SK-N-SH (cell line): ENCODE results near the gene PEX14. TPM values are rescaled to one million over a fixed set of nuclear protein-coding genes. Genes with fewer than 3 reads are reported as not detected.

ENCODE experiments used
- CTCF ChIA-PET: fragments of 300-600, 350-600 bp; formaldehyde crosslinking; extraction: SDS; loops from one replicate; lab custom pipeline; 2021; lab: Yijun Ruan, JAX
- POLR2A ChIA-PET: fragments of 350-600 bp; sonication (Branson Sonifier 250); formaldehyde crosslinking; extraction: SDS; loops from one replicate; lab custom pipeline; 2020; ENCODE audit warnings: antibody characterized with exemption, inconsistent platforms; lab: Yijun Ruan, JAX
- DNase-seq: peaks from one replicate; pipeline ENCODE4 v3.0.0; 2012
- H2AFZ ChIP-seq: fragments of 200-600 bp; sonication (generic); 2 replicates; pipeline ENCODE4 v1.8.1; 2016; ENCODE audit warnings: antibody characterized with exemption, mild to moderate bottlenecking, low read depth
- H3F3A ChIP-seq: fragments of 200-600 bp; sonication (generic); replicated peaks from 2 replicates; pipeline ENCODE3; 2016; ENCODE audit warnings: antibody characterized with exemption, mild to moderate bottlenecking; ENCODE audit not compliant: insufficient read depth
- H3K27ac ChIP-seq, 2 experiments: fragments of 200-500 bp in 1 of 2; fragments of 200-600 bp in 1 of 2; sonication (Bioruptor generic) in 1 of 2; sonication (generic), shearing (Covaris generic) in 1 of 2; 2 replicates each; pipeline versions ENCODE4 v1.5.1 to v1.6.1; 2014 to 2016; ENCODE audit warnings: low read depth in 2 of 2, inconsistent platforms in 1 of 2, low read length in 1 of 2, mild to moderate bottlenecking in 1 of 2, mixed read lengths in 1 of 2
- H3K27me3 ChIP-seq: fragments of 200-600 bp; sonication (generic), shearing (Covaris generic); 2 replicates; pipeline ENCODE4 v1.6.1; 2016; ENCODE audit warnings: mixed run types; ENCODE audit not compliant: insufficient read depth
- H3K36me3 ChIP-seq, 2 experiments: fragments of 200-500 bp in 1 of 2; fragments of 200-600 bp in 1 of 2; sonication (Bioruptor generic) in 1 of 2; sonication (generic) in 1 of 2; replicated peaks in 1 of 2; 2 replicates each; pipeline versions ENCODE3 to v1.5.1; 2014 to 2016; ENCODE audit warnings: low read length in 1 of 2, mild to moderate bottlenecking in 1 of 2; ENCODE audit not compliant: insufficient read depth in 2 of 2, control insufficient read depth in 1 of 2
- H3K4me1 ChIP-seq, 2 experiments: fragments of 200-500 bp in 1 of 2; fragments of 200-600 bp in 1 of 2; sonication (Bioruptor generic) in 1 of 2; sonication (generic), shearing (Covaris generic) in 1 of 2; 2 replicates each; pipeline versions ENCODE4 v1.5.1 to v1.6.1; 2014 to 2016; ENCODE audit warnings: low read depth in 1 of 2, low read length in 1 of 2, mixed run types in 1 of 2; ENCODE audit not compliant: insufficient read depth in 2 of 2, control insufficient read depth in 1 of 2
- H3K4me2 ChIP-seq: fragments of 200-600 bp; sonication (generic), shearing (Covaris generic); 2 replicates; pipeline ENCODE4 v1.6.1; 2017; ENCODE audit warnings: mixed run types
- H3K4me3 ChIP-seq, 2 experiments: fragments of 200-500 bp in 1 of 2; fragments of 200-600 bp in 1 of 2; sonication (Bioruptor generic) in 1 of 2; sonication (generic), shearing (Covaris generic) in 1 of 2; 2 replicates each; pipeline versions ENCODE4 v1.5.1 to v1.8.1; 2014 to 2016; ENCODE audit warnings: low read depth in 2 of 2, inconsistent platforms in 1 of 2, low read length in 1 of 2, mild to moderate bottlenecking in 1 of 2, mixed read lengths in 1 of 2, moderate library complexity in 1 of 2
- H3K79me2 ChIP-seq: fragments of 200-600 bp; sonication (generic); 2 replicates; pipeline ENCODE4 v1.8.1; 2017; ENCODE audit warnings: mild to moderate bottlenecking; ENCODE audit not compliant: insufficient read depth
- H3K9ac ChIP-seq: fragments of 200-600 bp; sonication (generic); 2 replicates; pipeline ENCODE4 v1.6.1; 2017; ENCODE audit warnings: mixed run types
- H3K9me2 ChIP-seq: fragments of 200-600 bp; sonication (generic); 2 replicates; pipeline ENCODE4 v1.6.1; 2017; ENCODE audit warnings: mixed run types
- H3K9me3 ChIP-seq: fragments of 200-600 bp; sonication (generic); 2 replicates; pipeline ENCODE4 v1.6.1; 2017; ENCODE audit warnings: mixed run types, mild to moderate bottlenecking, moderate library complexity
- H4K20me1 ChIP-seq: fragments of 200-600 bp; sonication (generic); 2 replicates; pipeline ENCODE4 v1.6.1; 2017; ENCODE audit warnings: mild to moderate bottlenecking, mixed run types; ENCODE audit not compliant: insufficient read depth
- EP300 ChIP-seq, 2 experiments: IDR thresholded peaks; 2 replicates each; pipeline versions ENCODE4 v1.4.0 to v1.6.1; 2012; ENCODE audit warnings: borderline replicate concordance in 1 of 2, low read depth in 1 of 2, low read length in 1 of 2
- GABPA ChIP-seq: IDR thresholded peaks from 2 replicates; pipeline ENCODE4 v1.4.0; 2012; ENCODE audit warnings: low read depth, mild to moderate bottlenecking
- NFIC ChIP-seq: IDR thresholded peaks from 2 replicates; pipeline ENCODE4 v1.4.0; 2012; ENCODE audit warnings: borderline replicate concordance
- POLR2AphosphoS5 ChIP-seq: IDR thresholded peaks from 2 replicates; pipeline ENCODE4 v1.6.1; 2012; ENCODE audit warnings: low read depth, low read length
- TCF12 ChIP-seq: IDR thresholded peaks from 2 replicates; pipeline ENCODE4 v1.4.0; 2012
- TEAD4 ChIP-seq: IDR thresholded peaks from 2 replicates; pipeline ENCODE4 v1.4.0; 2012; ENCODE audit warnings: mild to moderate bottlenecking, borderline replicate concordance; ENCODE audit not compliant: insufficient read depth
- YY1 ChIP-seq: IDR thresholded peaks from 2 replicates; pipeline ENCODE4 v1.4.0; 2012; ENCODE audit warnings: low read depth, mild to moderate bottlenecking
- WGBS: methylation state at CpG from one replicate; pipeline ENCODE4 v1.1.6; 2017; ENCODE audit warnings: low lambda C conversion rate; 5-methylcytosine and 5-hydroxymethylcytosine counted together
- polyA plus RNA-seq, 3 experiments: library from polyadenylated mRNA; depleted of rRNA; stranded (reverse); fragments of >200 nt; gene quantifications; 2 replicates each; pipeline ENCODE4 v1.2.3, GENCODE V29; 2012
- TF ChIP-seq, protein P1 (sequence below): IDR thresholded peaks from 2 replicates; pipeline ENCODE4 v1.6.1; 2012; ENCODE audit warnings: mild to moderate bottlenecking, low read depth, low read length, moderate library complexity
- TF ChIP-seq, protein P2 (sequence below): IDR thresholded peaks from 2 replicates; pipeline ENCODE4 v1.4.0; 2012; ENCODE audit warnings: low read depth
- TF ChIP-seq, protein P3 (sequence below): fragments of 150-350 bp; IDR thresholded peaks from 2 replicates; pipeline ENCODE4 v1.6.1; 2017; ENCODE audit warnings: antibody characterized with exemption, low read length, low read depth, borderline replicate concordance
- TF ChIP-seq, protein P4 (sequence below): fragments of 200-600 bp; sonication (generic); IDR thresholded peaks from 2 replicates; pipeline ENCODE4 v1.6.1; 2017; ENCODE audit warnings: antibody characterized with exemption, mild to moderate bottlenecking, moderate library complexity
- TF ChIP-seq, protein P5 (sequence below): fragments of 150-350 bp; IDR thresholded peaks from 2 replicates; pipeline ENCODE4 v1.6.1; 2016; ENCODE audit warnings: mild to moderate bottlenecking, low read depth, low read length

Gene PEX14
- polyA plus RNA-seq, 1 of the 3 experiments (the other 2 are of a cell fraction) = 36.2 TPM

DNA sequence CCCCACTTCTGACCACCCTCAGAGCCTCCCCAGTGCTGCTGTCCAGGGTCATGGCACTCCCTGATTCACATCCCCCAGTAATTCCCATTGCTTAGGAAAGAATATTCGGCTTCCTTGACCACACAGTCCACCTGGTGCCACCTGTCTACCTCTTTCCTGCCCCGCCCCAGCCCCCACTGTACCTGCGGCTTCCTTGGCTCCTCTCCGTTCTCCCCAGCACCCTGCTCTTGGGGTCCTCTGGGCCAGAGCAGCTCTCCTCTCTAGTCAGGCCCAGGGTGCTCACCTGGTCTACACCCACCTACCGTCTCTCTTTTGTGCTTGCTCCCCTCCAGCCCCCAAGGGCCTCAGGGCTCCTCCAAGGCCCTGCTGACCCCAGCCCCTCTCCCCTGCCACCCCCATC lies 142.6 kb downstream of the PEX14 start (continued):
- TF ChIP-seq, protein P1, sequence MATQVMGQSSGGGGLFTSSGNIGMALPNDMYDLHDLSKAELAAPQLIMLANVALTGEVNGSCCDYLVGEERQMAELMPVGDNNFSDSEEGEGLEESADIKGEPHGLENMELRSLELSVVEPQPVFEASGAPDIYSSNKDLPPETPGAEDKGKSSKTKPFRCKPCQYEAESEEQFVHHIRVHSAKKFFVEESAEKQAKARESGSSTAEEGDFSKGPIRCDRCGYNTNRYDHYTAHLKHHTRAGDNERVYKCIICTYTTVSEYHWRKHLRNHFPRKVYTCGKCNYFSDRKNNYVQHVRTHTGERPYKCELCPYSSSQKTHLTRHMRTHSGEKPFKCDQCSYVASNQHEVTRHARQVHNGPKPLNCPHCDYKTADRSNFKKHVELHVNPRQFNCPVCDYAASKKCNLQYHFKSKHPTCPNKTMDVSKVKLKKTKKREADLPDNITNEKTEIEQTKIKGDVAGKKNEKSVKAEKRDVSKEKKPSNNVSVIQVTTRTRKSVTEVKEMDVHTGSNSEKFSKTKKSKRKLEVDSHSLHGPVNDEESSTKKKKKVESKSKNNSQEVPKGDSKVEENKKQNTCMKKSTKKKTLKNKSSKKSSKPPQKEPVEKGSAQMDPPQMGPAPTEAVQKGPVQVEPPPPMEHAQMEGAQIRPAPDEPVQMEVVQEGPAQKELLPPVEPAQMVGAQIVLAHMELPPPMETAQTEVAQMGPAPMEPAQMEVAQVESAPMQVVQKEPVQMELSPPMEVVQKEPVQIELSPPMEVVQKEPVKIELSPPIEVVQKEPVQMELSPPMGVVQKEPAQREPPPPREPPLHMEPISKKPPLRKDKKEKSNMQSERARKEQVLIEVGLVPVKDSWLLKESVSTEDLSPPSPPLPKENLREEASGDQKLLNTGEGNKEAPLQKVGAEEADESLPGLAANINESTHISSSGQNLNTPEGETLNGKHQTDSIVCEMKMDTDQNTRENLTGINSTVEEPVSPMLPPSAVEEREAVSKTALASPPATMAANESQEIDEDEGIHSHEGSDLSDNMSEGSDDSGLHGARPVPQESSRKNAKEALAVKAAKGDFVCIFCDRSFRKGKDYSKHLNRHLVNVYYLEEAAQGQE = no peak
- no peak for TF ChIP-seq GABPA

DNA sequence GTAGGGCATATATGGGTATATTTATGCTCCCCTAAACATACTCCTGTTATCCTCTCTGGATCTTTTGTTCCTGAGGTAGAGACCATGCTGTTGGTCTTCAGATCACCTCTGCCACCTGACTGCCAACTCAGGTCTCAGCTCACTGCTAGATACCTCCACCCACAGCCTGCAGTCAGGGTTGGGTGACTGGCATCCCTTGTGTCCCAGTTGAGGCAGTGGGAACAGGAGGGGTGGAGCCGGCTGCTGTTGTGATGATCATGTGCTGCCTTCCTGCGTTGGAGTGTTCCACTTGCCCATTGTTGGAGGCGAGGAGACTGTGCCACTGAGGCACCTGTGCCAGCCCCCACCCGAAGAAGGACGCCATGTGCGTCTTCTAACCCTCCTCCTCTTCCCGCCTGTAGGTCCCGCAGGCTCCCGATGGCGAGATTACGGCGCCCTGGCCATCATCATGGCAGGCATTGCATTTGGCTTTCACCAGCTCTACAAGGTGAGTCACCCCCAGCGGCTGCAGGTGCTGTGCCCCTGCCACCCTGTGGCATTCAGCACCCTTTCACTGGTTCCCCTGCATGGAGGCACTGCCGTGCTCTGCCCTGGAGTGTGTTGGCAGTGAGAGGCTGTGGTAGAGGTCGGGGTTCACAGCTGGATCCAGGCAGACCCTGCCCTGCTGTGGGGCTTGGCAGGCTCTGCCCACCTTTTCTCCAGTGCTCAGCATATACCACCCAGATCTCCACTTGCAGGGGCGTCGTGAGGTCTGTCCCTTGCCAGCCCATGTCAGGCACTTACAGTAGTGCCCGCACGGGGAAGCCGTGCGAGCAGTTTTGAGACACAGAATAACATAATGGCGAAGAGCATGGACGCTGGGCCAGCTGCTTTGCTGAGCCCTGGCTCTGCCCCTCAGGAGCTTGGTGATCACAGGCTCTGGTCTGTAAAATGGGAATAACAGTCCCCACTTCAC lies 143.5 kb downstream of the PEX14 start:
- Histone ChIP-seq H3K79me2 (no peaks in the 10 kb centered on the region), H3K4me1 (no peaks in the 10 kb centered on the region; a peak in 1 of 4 replicates), H3F3A (no peaks in the 10 kb centered on the region), H3K27ac (no peak overlapping the region), H3K4me2 (no peak overlapping the region), H3K27me3 (no peaks in the 10 kb centered on the region), H3K9me2 (no peaks in the 10 kb centered on the region), H3K9ac (no peak overlapping the region), H4K20me1 (no peaks in the 10 kb centered on the region), H2AFZ (no peak overlapping the region), H3K9me3 (no peaks in the 10 kb centered on the region), H3K36me3 (peaks cover 0 to 3% of the 10 kb centered on the region in 2 experiments)
- ChIA-PET CTCF (interaction anchor here (0.7 kb wide), 1 partner anchor 26 kb away, joined by 3 read pairs; no protein-coding TSS in a partner anchor), POLR2A (no interaction called here)
- WGBS = 92% methylated on average over 10 of the region's 23 CpGs
- no peak for DNase-seq
- TF ChIP-seq, protein P2, sequence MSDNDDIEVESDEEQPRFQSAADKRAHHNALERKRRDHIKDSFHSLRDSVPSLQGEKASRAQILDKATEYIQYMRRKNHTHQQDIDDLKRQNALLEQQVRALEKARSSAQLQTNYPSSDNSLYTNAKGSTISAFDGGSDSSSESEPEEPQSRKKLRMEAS = no peak
- TF ChIP-seq EP300 (IDR thresholded peaks at IDR 0.05; ENCODE audit: borderline replicate concordance in 1 of 2, low read depth in 1 of 2, low read length in 1 of 2) = no peak
- no peak for TF ChIP-seq TCF12
- no peak for TF ChIP-seq POLR2AphosphoS5
- TF ChIP-seq, all 33 proteins: peak for 0
- H3K4me3 ChIP-seq = no peak overlapping the region

DNA sequence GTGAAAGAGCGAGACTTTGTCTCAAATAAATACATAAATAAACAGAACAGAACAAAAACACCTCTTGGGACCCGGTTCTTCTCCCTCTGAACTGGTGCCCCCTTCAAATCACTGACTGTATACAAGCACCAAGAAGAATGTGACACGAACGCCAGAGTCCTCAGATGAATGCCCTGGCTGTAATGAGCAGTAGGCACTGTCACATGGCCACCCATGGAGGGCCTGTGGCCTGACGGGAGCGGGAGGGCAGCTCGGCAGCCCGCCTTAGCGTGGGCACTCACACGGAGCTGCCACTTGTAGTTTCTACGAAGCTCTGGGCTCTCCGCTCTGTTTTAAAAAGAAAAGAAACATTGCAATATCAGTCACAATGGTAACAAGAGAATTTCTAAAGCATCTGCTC lies 146.0 kb downstream of the PEX14 start:
- ChIA-PET CTCF (interaction anchor here (1.3 kb wide), 1 partner anchor 8 kb away, joined by 5 read pairs; no protein-coding TSS in a partner anchor), POLR2A (no interaction called here)
- no peaks in the 10 kb centered on the region for H3K9me2 ChIP-seq
- no peak overlapping the region for H3K9ac ChIP-seq
- no peak overlapping the region for H3K4me3 ChIP-seq
- DNase-seq = no peak
- no peak overlapping the region for H3K27ac ChIP-seq
- H2AFZ ChIP-seq = no peak overlapping the region
- H3K9me3 ChIP-seq = no peaks in the 10 kb centered on the region
- TF ChIP-seq, protein P3, sequence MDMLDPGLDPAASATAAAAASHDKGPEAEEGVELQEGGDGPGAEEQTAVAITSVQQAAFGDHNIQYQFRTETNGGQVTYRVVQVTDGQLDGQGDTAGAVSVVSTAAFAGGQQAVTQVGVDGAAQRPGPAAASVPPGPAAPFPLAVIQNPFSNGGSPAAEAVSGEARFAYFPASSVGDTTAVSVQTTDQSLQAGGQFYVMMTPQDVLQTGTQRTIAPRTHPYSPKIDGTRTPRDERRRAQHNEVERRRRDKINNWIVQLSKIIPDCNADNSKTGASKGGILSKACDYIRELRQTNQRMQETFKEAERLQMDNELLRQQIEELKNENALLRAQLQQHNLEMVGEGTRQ = no peak
- TF ChIP-seq TCF12 (no peak), NFIC (no peak), TEAD4 (no peak), YY1 (no peak)
- TF ChIP-seq, protein P4, sequence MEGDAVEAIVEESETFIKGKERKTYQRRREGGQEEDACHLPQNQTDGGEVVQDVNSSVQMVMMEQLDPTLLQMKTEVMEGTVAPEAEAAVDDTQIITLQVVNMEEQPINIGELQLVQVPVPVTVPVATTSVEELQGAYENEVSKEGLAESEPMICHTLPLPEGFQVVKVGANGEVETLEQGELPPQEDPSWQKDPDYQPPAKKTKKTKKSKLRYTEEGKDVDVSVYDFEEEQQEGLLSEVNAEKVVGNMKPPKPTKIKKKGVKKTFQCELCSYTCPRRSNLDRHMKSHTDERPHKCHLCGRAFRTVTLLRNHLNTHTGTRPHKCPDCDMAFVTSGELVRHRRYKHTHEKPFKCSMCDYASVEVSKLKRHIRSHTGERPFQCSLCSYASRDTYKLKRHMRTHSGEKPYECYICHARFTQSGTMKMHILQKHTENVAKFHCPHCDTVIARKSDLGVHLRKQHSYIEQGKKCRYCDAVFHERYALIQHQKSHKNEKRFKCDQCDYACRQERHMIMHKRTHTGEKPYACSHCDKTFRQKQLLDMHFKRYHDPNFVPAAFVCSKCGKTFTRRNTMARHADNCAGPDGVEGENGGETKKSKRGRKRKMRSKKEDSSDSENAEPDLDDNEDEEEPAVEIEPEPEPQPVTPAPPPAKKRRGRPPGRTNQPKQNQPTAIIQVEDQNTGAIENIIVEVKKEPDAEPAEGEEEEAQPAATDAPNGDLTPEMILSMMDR = no peak
- TF ChIP-seq, protein P5, sequence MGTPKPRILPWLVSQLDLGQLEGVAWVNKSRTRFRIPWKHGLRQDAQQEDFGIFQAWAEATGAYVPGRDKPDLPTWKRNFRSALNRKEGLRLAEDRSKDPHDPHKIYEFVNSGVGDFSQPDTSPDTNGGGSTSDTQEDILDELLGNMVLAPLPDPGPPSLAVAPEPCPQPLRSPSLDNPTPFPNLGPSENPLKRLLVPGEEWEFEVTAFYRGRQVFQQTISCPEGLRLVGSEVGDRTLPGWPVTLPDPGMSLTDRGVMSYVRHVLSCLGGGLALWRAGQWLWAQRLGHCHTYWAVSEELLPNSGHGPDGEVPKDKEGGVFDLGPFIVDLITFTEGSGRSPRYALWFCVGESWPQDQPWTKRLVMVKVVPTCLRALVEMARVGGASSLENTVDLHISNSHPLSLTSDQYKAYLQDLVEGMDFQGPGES = no peak
- H3K79me2 ChIP-seq = no peaks in the 10 kb centered on the region
- peaks cover 0 to 23% of the 10 kb centered on the region in 2 experiments; a peak in 1 of 4 replicates for H3K4me1 ChIP-seq
- H4K20me1 ChIP-seq = no peaks in the 10 kb centered on the region
- no peaks in the 10 kb centered on the region for H3K27me3 ChIP-seq
- no peak overlapping the region for H3K4me2 ChIP-seq
- 96% methylated on average over 12 of the region's 12 CpGs for WGBS
- peaks cover 0 to 5% of the 10 kb centered on the region in 2 experiments for H3K36me3 ChIP-seq
- no peaks in the 10 kb centered on the region for H3F3A ChIP-seq
